IMR-90 (cell line): ENCODE measurements around the gene CST7.

Experiments used
- BHLHE40 ChIP-seq: fragments of 150-350 bp; IDR thresholded peaks from 2 replicates; pipeline ENCODE4 v1.6.1; 2016; ENCODE audit warnings: mild to moderate bottlenecking, low read depth, low read length
- MXI1 ChIP-seq: IDR thresholded peaks from 2 replicates; pipeline ENCODE4 v1.6.1; 2012; ENCODE audit warnings: low read depth, mild to moderate bottlenecking, low read length, moderate library complexity, borderline replicate concordance
- POLR2A ChIP-seq: IDR thresholded peaks from 2 replicates; pipeline ENCODE4 v1.6.1; 2012; ENCODE audit warnings: mild to moderate bottlenecking, low read depth, low read length
- RCOR1 ChIP-seq: IDR thresholded peaks from 2 replicates; pipeline ENCODE4 v1.6.1; 2012; ENCODE audit warnings: mild to moderate bottlenecking, low read length, improper control_type of control experiment; ENCODE audit not compliant: insufficient replicate concordance
- TF ChIP-seq, protein P1 (sequence below): conservative IDR thresholded peaks from 2 replicates; pipeline ENCODE4 v1.5.1; 2012; ENCODE audit warnings: mild to moderate bottlenecking, low read depth, low read length, improper control_type of control experiment

DNA sequence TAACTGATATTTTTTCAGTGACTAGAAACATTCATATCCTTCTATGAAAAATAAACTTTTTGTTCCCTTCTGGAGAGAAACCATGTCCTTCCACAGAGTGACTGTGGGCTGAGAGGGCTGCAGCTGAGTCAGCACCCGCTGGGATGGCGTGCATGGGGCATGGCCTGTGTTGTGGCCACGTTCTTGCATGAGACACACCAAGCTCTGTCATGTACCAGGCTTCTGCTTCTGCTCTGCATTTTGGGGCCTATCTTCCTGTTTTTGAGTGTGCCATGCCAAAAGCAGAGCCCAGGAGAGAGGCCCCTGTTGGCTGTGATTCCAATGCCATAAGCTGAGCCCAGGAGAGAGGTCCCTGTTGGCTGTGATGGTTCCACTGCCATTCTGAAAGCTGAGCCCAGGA, 32.7 kb downstream of the CST7 start:
- TF ChIP-seq RCOR1 (no peak), MXI1 (no peak), POLR2A (no peak), BHLHE40 (no peak)
- TF ChIP-seq, protein P1, sequence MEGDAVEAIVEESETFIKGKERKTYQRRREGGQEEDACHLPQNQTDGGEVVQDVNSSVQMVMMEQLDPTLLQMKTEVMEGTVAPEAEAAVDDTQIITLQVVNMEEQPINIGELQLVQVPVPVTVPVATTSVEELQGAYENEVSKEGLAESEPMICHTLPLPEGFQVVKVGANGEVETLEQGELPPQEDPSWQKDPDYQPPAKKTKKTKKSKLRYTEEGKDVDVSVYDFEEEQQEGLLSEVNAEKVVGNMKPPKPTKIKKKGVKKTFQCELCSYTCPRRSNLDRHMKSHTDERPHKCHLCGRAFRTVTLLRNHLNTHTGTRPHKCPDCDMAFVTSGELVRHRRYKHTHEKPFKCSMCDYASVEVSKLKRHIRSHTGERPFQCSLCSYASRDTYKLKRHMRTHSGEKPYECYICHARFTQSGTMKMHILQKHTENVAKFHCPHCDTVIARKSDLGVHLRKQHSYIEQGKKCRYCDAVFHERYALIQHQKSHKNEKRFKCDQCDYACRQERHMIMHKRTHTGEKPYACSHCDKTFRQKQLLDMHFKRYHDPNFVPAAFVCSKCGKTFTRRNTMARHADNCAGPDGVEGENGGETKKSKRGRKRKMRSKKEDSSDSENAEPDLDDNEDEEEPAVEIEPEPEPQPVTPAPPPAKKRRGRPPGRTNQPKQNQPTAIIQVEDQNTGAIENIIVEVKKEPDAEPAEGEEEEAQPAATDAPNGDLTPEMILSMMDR = no peak
